ENCODE measurements around the gene DNAAF5. TPM values are rescaled to one million over a fixed set of nuclear protein-coding genes. Genes with fewer than 3 reads are reported as not detected.
"Not testable (repeated sequence)": the region's sequence is repeated elsewhere in the genome, so short reads cannot be mapped to it uniquely, and the experiment has no call there.

Gene DNAAF5
- total RNA-seq, 2 experiments from 2014 or later, result 22.3 to 27.5 TPM

GRCh38 chr7:800692-801091 lies 74.2 kb downstream of the DNAAF5 start:
- CTCF ChIA-PET, result interaction anchor here (0.9 to 1.1 kb wide), 2 partner anchors 10 kb away, joined by 3 read pairs; no protein-coding TSS in a partner anchor
- no peak overlapping the region for H3K27ac Mint-ChIP-seq
- no peaks in the 10 kb centered on the region for H3K27me3 Mint-ChIP-seq
- no peaks in the 10 kb centered on the region for H3K9me3 Mint-ChIP-seq (ENCODE audit: low read depth)
- DNase-seq (no peak), ATAC-seq (no peak)
- H3K36me3 Mint-ChIP-seq, result no peaks in the 10 kb centered on the region
- no peak overlapping the region for H3K4me3 Mint-ChIP-seq
- H3K4me1 Mint-ChIP-seq, result no peaks in the 10 kb centered on the region

DNA sequence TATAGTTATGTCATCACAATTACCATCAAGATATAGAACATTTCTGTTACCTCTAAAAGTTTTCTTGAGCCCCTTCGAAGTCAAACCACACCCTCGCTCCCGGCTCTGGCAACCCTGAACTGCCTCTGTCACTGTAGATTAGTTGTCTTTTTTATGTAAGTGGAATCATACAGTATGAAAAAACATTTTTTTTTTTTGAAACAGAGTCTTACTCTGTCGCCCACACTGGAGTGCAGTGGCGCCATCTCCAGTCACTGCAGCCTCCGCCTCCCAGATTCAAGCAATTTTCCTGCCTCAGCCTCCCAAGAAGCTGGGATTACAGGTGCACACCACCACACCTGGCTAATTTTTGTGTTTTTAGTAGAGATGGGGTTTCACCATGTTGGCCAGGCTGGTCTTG lies 74.9 kb downstream of the DNAAF5 start:
- H3K4me3 Mint-ChIP-seq; CTCF ChIA-PET; DNase-seq; H3K9me3 Mint-ChIP-seq (ENCODE audit: low read depth); H3K4me1 Mint-ChIP-seq; H3K27ac Mint-ChIP-seq; ATAC-seq; H3K27me3 Mint-ChIP-seq; H3K36me3 Mint-ChIP-seq: not testable (repeated sequence)

DNA sequence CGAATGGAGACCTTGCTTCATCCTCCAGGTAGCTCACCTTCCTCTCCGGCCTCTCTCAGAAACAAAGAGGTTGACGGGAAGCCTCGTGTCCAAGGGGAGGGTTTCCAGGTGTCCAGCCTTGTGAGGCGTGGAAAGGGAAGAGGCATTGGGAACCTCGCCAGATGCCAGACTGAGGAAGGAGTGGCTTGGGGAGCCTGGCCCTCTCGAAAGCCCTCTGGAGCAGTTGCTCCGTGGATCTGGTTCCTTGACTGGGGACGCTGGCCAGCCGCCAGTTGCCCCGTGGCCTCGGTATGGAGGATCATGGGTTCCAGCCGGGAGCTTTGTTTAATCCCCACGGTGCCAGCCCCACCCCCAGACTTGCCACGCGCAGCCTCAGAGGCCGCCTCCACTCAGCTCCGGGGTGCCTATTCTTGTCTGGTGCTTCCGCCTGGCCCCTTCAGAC lies 75.5 kb downstream of the DNAAF5 start:
- CTCF ChIA-PET, result no interaction called here
- Mint-ChIP-seq H3K4me3 (no peak overlapping the region), H3K9me3 (ENCODE audit: low read depth) (no peaks in the 10 kb centered on the region), H3K27me3 (no peaks in the 10 kb centered on the region), H3K27ac (no peak overlapping the region), H3K4me1 (no peaks in the 10 kb centered on the region), H3K36me3 (no peaks in the 10 kb centered on the region)
- DNase-seq (no peak), ATAC-seq (no peak)

DNA sequence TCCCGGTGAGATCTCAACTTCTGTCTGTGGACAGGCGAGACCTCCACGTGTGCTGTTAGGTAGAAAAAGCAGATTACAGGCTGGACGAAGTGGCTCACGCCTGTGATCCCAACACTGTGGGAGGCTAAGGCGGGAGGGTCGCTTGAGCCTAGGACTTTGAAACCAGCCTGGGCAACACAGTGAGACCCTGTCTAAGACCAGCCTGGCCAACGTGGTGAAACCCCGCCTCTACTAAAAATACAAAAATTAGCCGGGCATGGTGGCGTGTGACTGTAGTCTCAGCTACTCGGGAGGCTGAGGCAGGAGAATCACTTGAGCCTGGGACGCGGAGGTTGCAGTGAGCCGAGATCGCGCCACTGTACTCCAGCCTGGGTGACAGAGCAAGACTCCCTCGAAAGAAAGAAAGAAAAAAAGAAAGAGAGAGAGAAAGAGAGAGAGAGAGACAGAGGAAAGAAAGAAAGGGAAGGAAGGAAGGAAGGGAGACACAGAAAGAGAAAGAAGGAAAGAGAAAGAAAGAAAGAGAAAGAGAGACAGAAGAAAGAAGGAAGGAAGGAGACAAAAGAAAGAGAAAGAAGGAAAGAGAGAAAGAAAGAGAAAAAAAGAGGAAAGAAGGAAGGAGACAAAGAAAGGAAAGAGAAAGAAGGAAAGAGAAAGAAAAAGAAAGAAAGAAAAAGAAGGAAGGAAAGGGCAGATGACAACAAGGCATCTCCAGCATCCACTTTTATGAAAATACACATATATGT lies 76.2 kb downstream of the DNAAF5 start:
- DNase-seq (no peak), ATAC-seq (no peak)
- Mint-ChIP-seq H3K9me3 (ENCODE audit: low read depth) (no peaks in the 10 kb centered on the region), H3K27me3 (peaks cover under 1% of the 10 kb centered on the region), H3K36me3 (no peaks in the 10 kb centered on the region), H3K4me3 (no peak overlapping the region), H3K27ac (no peak overlapping the region), H3K4me1 (no peaks in the 10 kb centered on the region)
- CTCF ChIA-PET, result no interaction called here

GRCh38 chr7:803243-803635 lies 76.7 kb downstream of the DNAAF5 start:
- no peak overlapping the region for H3K4me3 Mint-ChIP-seq
- DNase-seq (no peak), ATAC-seq (no peak)
- no peaks in the 10 kb centered on the region for H3K4me1 Mint-ChIP-seq
- H3K9me3 Mint-ChIP-seq (ENCODE audit: low read depth), result peaks cover 2% of the 10 kb centered on the region
- H3K27ac Mint-ChIP-seq, result no peak overlapping the region
- H3K36me3 Mint-ChIP-seq, result no peaks in the 10 kb centered on the region
- H3K27me3 Mint-ChIP-seq, result peaks cover 3% of the 10 kb centered on the region
- CTCF ChIA-PET, result no interaction called here

- H3K36me3 Mint-ChIP-seq; ATAC-seq; H3K4me3 Mint-ChIP-seq; CTCF ChIA-PET; DNase-seq; H3K9me3 Mint-ChIP-seq (ENCODE audit: low read depth); H3K4me1 Mint-ChIP-seq; H3K27ac Mint-ChIP-seq; H3K27me3 Mint-ChIP-seq: not testable (repeated sequence)
Observed at GRCh38 chr7:803796-804195, 77.3 kb downstream of the DNAAF5 start.

GRCh38 chr7:805261-805660 lies 78.8 kb downstream of the DNAAF5 start:
- Mint-ChIP-seq H3K27me3 (peaks cover 15% of the 10 kb centered on the region), H3K27ac (no peak overlapping the region), H3K4me1 (no peaks in the 10 kb centered on the region), H3K4me3 (no peak overlapping the region), H3K36me3 (peaks cover 2% of the 10 kb centered on the region), H3K9me3 (ENCODE audit: low read depth) (peaks cover 2% of the 10 kb centered on the region)
- ATAC-seq (no peak), DNase-seq (no peak)
- CTCF ChIA-PET, result no interaction called here

- peaks cover 47% of the 10 kb centered on the region for H3K27me3 Mint-ChIP-seq
- DNase-seq (no peak), ATAC-seq (no peak)
- peaks cover 7% of the 10 kb centered on the region for H3K36me3 Mint-ChIP-seq
- H3K4me1 Mint-ChIP-seq, result peaks cover 44% of the 10 kb centered on the region
- H3K9me3 Mint-ChIP-seq (ENCODE audit: low read depth), result no peaks in the 10 kb centered on the region
- no peak overlapping the region for H3K27ac Mint-ChIP-seq
- CTCF ChIA-PET, result interaction anchor here (0.7 to 1.5 kb wide), 3 partner anchors 56 to 659 kb away, joined by 3 read pairs; no protein-coding TSS in a partner anchor
- H3K4me3 Mint-ChIP-seq, result peak overlapping the region; percentile 69
Observed at GRCh38 chr7:815284-816216, 89.1 kb downstream of the DNAAF5 start.

DNA sequence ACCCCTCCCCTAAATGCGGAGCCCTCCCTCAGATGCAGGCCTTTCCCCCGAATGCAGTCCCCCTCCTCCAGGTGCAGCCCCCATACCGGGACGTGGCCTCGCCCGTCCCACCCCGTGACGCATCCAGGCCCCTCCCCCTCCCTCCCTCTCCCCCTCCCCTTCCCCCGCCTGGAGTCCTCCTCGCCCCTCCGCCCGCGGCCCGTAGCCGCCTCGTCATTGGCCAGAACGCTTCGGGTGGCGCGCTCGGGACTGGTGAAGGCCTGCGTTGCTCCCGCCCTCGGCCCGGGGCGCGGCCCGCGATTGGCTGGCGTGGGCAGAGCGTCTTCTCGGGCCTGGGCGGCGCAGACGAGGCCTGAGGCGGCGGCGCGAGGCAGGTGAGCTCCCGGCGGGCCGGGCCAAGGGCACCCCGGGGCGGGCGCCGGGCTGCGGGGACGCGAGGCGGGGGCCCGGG lies 89.8 kb downstream of the DNAAF5 start:
- H3K27ac Mint-ChIP-seq, result no peak overlapping the region
- peaks cover 7% of the 10 kb centered on the region for H3K36me3 Mint-ChIP-seq
- peaks cover 47% of the 10 kb centered on the region for H3K4me1 Mint-ChIP-seq
- DNase-seq (peak; percentile 97), ATAC-seq (peak; percentile 99)
- H3K27me3 Mint-ChIP-seq, result peaks cover 43% of the 10 kb centered on the region
- CTCF ChIA-PET, result interaction anchor here (0.7 to 2.4 kb wide), 5 partner anchors 11 to 495 kb away, joined by 3 to 8 read pairs (median 3); no protein-coding TSS in a partner anchor
- H3K9me3 Mint-ChIP-seq (ENCODE audit: low read depth), result no peaks in the 10 kb centered on the region
- H3K4me3 Mint-ChIP-seq, result peak overlapping the region; percentile 39

GRCh38 chr7:816751-817671 lies 90.5 kb downstream of the DNAAF5 start:
- peak overlapping the region; percentile 67 for H3K27ac Mint-ChIP-seq

GRCh38 chr7:818031-818699 lies 91.7 kb downstream of the DNAAF5 start:
- CTCF ChIA-PET, result interaction anchor here (0.8 to 2.4 kb wide), 7 partner anchors 9 to 497 kb away, joined by 3 to 10 read pairs (median 4); partner anchors contain the start of gene SUN1
- Mint-ChIP-seq H3K4me1 (peaks cover 39% of the 10 kb centered on the region), H3K36me3 (peaks cover 7% of the 10 kb centered on the region), H3K27ac (no peak overlapping the region), H3K27me3 (peaks cover 31% of the 10 kb centered on the region), H3K4me3 (peak overlapping the region; percentile 85), H3K9me3 (ENCODE audit: low read depth) (no peaks in the 10 kb centered on the region)
- ATAC-seq, result no peak
- no peak for DNase-seq

More at GRCh38 chr7:816751-817671, 90.5 kb downstream of the DNAAF5 start:
- ATAC-seq (peak; percentile 30), DNase-seq (peak; percentile 57)
- Mint-ChIP-seq H3K36me3 (peaks cover 7% of the 10 kb centered on the region), H3K9me3 (ENCODE audit: low read depth) (no peaks in the 10 kb centered on the region), H3K4me1 (peaks cover 46% of the 10 kb centered on the region), H3K27me3 (peaks cover 37% of the 10 kb centered on the region), H3K4me3 (peak overlapping the region; percentile 85)
- CTCF ChIA-PET, result interaction anchor here (0.7 to 2.4 kb wide), 9 partner anchors 10 to 495 kb away, joined by 3 to 10 read pairs (median 4); partner anchors contain the start of gene SUN1

DNA sequence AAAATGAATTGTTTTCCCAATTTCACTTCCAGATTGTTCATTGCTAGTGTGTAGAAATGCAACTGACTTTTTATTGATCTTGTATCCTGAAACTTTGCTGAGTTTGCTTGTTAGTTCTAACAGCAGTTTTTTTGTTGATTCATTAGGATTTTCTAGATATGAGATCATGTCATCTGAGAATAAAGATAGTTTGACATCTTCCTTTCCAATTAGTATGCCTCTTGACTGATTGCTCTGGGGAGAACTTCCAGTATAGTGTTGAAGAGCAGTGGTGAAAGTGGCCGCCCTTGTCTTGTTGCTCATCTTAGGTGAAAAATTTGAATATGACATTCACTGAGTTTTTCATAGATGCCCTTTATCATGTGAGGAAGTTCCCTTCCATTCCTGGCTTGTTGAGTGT lies 93.8 kb downstream of the DNAAF5 start:
- H3K4me1 Mint-ChIP-seq, result peaks cover 28% of the 10 kb centered on the region

More for the DNA sequence above, 93.8 kb downstream of the DNAAF5 start:
- DNase-seq (no peak), ATAC-seq (no peak)
- Mint-ChIP-seq H3K27me3 (peaks cover 14% of the 10 kb centered on the region), H3K9me3 (ENCODE audit: low read depth) (no peaks in the 10 kb centered on the region), H3K4me3 (no peak overlapping the region), H3K36me3 (peaks cover 7% of the 10 kb centered on the region), H3K27ac (no peak overlapping the region)
- CTCF ChIA-PET, result no interaction called here
